ENCODE data around the gene AP2A2. TPM values are rescaled to one million over a fixed set of nuclear protein-coding genes. Genes with fewer than 3 reads are reported as not detected.

Gene AP2A2
- total RNA-seq, 2 donors from 2014 or later: 61.6 to 68.8 TPM

DNA sequence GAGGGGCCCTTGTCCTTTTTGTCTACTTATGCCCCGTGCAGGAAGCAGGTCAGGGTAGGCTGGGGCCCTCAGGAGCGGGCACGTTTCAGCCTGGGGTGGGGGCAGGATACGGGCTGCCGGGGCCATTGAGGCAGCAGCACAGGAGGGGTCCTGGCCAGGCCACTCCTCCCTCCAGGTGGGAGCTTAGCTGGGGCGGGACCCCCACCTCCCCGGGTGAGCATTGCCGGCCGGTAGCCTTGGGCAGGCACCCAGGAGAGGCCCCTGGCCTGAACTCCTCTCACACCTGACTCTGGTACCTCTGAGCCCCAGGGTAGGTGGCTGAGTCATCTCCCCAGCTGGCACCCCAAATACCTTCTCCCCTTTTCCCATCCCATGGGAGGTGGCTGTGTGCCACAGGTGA, 115.8 kb downstream of the AP2A2 start:
- DNase-seq (no peak), ATAC-seq (no peak)
- intact Hi-C loops (cut with DNase I, micrococcal nuclease): loop anchor here in 1 of 2 donors (10.0 kb wide), 1 partner anchor 187 kb away; no protein-coding TSS in a partner anchor

DNA sequence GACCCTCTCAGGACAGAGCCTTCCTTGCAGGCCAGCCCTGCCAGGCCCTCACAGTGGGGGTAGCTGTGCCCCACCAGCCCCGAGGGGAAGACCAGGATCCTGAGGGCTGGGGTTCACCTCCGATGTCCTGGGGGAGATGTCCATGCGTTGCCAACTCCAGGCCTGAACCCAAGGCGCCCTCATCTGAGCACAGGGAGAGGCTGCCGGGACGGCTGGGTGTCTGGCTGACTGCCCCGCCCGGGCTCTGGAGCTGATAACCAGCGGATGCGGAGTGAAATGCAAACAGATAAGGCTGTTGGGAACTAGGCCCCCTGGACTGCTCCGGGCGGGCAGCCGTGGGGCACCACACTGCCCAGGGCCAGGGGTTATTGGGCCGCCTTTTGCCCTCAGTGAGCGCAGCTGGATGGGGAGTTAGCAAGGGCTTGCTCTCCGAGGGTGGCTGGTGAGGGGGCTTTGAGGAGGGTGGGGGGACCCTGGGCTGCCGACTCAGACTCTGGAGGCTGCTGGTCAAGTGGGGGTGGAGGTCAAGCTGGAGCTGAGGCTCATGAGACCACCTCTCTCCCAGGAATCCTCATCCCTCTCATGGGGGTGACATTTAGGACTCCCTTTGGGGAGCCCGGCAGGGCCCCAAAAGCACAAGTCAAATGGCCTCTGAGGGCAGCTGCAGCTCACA, 116.4 kb downstream of the AP2A2 start:
- ATAC-seq: peak; percentile 78
- intact Hi-C loops (cut with DNase I, micrococcal nuclease): loop anchor here in 1 of 2 donors (10.0 kb wide), 1 partner anchor 187 kb away; no protein-coding TSS in a partner anchor
- peak in 1 of 2 donors; percentile 68 for DNase-seq

DNA sequence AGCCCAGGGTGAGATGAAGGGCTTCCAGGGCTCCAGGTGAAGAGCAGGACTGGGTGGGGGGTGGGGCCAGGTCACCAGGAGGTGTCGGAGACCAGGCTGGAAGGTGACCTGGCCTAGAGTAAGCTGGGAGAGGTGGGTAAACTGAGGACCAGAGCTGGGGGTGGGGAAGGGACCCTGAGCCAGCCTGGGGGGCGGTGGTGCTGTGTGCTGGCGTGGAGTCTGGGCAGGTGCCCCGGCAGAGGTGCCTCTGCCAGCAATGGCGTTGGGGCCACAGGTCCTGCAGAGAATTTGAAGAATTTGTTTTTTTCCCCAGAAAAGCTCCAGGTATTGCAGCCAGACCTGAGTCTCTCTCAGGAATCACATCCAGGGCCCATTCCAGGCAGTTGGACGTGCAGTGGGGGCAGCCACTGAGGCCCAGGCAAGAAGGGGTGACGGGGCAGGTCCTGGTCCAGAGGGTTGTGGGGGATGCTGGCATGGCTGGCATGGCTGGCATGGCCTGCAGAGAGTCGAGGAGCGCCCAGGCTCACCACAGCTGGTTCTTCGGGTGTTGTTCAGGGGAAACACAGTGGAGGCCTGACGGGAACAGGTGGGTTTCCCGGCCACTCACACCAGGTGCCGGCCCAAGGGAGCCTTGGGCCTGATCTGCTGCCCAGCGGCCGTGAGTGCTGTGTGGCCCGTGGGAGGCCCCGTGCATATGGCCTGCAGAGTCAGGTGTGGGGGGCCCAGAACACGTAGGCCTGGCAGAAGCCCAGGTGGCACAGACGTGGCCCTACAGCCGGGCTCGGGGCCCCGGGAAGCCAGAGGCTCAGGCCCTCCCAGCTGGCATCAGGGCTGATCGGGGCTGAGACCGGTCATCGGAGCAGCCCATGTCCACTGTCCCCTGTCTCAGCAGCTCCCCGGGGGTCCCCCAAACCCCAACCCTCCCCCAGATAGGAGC, 117.2 kb downstream of the AP2A2 start:
- ATAC-seq (no peak), DNase-seq (no peak)
- intact Hi-C loops (cut with DNase I, micrococcal nuclease): loop anchor here in 1 of 2 donors (10.0 kb wide), 1 partner anchor 188 kb away; no protein-coding TSS in a partner anchor

DNA sequence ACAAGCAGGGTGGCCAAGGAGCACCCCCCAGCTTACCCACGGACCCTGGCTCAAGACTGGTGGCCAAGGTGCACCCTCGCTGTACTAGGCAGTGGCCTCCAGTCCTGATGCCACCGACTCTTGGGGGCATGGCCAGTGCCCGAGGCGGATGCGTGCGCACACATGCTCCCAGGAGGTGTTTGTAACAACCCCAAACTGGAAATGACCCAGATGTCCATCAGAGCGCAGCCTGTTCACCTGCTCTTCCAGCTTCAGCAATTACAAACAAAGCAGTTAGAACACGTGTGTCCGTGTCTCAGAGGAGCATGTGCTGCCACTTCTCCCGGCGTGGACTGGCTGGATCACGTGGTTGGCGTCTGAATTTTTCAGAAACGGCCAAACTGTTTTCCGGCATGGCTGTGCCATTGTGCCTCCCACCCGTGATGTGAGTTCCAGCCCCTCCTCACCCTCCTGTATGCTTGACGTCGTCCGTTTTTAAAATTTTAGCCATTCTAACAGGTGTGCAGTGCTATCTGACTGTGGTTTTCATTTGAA, 118.0 kb downstream of the AP2A2 start:
- no peak for ATAC-seq
- intact Hi-C loops (cut with DNase I, micrococcal nuclease): loop anchor here in 1 of 2 donors (10.0 kb wide), 1 partner anchor 189 kb away; no protein-coding TSS in a partner anchor
- no peak for DNase-seq

DNA sequence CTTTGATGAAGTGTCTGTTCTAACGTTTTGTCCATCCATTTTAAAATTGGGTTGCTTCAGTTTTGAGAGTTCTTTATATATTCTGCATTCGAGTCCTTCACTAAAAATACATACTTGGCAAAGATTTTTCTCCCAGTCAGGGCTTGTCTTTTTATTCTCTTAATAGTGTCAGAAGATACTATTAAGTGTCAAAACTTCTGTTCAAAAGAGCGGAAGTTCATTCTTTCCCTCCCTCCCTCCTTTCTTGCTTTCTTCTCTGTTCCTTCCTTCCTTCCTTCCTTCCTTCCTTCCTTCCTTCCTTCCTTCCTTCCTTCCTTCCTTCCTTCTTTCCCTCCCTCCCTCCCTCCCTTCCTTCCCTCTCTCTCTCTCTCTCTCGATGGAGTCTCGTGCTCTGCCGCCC, 118.5 kb downstream of the AP2A2 start:
- DNase-seq (no peak), ATAC-seq (no peak)
- intact Hi-C loops (cut with DNase I, micrococcal nuclease): loop anchor here in 1 of 2 donors (10.0 kb wide), 1 partner anchor 189 kb away; no protein-coding TSS in a partner anchor

DNA sequence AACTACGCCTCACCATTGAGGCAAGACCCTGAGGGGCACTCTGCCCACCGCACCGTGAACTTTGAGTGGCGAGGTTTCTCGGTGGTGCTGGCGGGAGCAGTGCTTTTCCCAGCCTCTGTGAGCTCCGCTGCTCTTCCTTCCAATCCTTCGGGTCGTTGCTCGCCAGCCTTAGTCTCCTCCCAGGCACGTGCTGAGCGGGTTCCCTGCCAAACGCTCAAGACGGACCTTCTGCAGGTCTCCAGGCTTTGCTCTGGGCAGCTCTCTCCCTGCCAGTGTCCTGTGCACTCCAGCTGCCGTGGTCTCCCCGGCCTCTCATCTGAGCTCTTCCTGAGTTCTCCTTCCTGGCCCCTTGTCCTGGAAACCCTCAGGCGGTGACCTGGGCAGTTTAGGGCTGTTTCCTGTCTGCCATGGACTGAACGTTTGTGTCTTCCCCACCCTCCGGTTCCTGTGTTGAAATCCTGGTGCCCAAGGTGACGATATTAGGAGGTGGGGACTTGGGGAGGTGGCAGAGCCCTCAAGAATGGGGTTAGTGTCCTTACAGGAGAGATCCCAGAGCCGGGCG, 122.0 kb downstream of the AP2A2 start:
- ATAC-seq (no peak), DNase-seq (no peak)
- intact Hi-C loops (cut with DNase I, micrococcal nuclease): loop anchor here in 1 of 2 donors (10.0 kb wide), 1 partner anchor 193 kb away; no protein-coding TSS in a partner anchor

DNA sequence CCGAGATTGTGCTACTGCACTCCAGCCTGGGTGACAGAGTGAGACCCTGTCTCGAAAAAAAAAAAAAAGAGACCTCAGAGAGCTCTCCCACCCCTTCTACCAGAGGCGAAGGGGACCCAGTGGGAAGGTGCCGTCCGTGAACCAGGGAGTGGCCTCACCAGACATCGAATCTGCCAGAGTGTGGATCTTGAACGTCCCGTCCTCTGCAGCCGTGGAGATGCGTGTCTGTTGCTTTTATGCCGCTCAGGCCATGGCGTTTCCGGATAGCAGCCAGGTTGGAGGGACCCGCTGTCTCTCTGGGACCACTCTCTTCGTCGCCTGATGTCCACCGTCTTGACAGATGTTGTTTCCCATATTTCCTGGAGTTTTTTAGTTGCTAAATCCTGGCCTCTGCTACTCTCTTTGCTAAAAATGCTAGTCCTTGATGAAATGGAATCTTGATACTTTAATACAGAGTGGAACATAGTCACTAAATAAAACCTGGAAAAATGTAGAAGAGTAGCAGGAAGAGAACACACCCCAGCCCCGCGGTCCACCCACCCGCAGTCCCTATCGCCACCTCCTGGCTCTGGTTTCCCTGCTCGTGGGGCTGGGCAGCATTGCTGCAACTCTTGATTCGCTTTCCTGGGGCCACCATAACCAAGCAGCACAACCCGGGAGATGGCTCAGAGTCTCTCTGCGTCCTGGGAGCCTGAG, 122.9 kb downstream of the AP2A2 start:
- intact Hi-C loops (cut with DNase I, micrococcal nuclease): loop anchor here in 1 of 2 donors (10.0 kb wide), 1 partner anchor 194 kb away; no protein-coding TSS in a partner anchor
- ATAC-seq: no peak
- DNase-seq: no peak

DNA sequence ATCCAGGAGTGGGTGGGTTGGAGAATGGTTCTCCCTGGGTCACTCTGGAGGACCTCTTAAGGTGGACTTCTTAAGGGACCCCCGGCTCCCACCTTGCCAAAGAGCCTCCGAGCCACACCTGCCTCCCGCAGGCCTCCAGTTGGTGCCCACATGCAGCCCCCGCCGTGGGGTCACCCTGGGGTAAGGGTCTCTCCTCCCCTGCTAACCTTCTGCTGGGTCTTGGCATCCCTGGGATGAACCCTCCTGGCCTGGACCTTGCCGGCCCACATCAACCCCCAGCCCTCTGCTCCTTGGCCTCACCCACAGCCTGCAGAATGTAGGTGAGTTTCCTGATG, 123.4 kb downstream of the AP2A2 start:
- no peak for DNase-seq
- ATAC-seq: no peak
- intact Hi-C loops (cut with DNase I, micrococcal nuclease): loop anchor here in 1 of 2 donors (10.0 kb wide), 1 partner anchor 194 kb away; no protein-coding TSS in a partner anchor

DNA sequence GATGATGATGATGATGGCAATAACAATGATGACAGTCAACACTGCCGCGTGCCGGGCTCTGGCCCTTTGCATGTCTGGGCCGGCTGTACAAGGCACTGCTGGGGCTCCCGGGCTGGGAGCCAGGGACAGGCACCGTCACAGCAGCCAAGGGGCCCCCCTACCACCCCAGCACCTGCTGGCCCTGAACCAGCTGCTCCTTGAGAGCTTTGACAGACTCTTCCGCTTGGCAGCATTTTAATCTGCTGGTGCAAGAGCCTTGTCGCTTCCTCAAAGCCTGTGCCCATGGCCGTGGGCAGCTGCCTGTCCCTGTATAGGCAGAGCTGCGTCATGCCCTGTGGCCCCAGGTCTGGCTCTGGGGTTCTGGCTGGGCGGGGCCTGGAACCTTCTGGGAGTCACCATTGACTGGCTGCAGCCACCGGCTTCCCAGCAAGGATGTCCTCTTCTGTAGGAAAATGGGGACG, 123.8 kb downstream of the AP2A2 start:
- DNase-seq: no peak
- intact Hi-C loops (cut with DNase I, micrococcal nuclease): loop anchor here in 1 of 2 donors (10.0 kb wide), 1 partner anchor 195 kb away; no protein-coding TSS in a partner anchor

DNA sequence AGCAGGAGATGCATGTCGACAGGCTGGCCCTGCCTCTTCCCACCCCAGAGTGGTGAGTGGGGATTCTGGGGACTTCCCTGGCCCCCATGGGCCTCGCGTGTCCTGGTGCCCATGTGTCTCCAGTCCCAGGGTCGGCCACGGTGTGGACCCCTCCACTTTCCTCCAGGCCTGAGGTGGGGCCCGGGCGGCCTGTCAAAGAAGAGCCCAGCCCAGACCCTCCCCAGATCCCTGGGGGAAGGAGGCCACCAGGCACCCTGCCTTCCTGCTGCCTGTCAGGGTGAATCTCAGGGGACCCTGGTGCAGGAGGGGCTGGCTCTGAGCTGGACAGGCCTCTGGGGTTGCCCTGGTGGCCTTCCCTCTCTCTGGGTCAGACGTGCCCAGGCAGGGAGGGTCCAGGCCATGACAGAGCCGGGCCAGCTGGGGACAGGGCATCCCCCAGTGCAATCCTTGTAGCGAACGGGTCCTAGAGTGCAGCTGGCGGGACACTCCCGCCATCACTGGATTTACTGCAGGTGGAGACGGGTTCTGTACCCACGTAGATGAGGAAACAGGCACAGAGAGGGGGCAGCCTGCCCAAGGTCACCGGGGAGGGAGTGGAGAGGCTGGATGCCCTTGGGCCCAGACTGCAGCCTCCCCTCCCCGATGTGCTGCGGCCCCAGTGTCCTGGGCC, 124.4 kb downstream of the AP2A2 start:
- intact Hi-C loops (cut with DNase I, micrococcal nuclease): loop anchor here in 1 of 2 donors (10.0 kb wide), 1 partner anchor 195 kb away; no protein-coding TSS in a partner anchor
- DNase-seq (no peak), ATAC-seq (no peak)

More for the DNA sequence above, 123.8 kb downstream of the AP2A2 start:
- ATAC-seq: no peak

DNA sequence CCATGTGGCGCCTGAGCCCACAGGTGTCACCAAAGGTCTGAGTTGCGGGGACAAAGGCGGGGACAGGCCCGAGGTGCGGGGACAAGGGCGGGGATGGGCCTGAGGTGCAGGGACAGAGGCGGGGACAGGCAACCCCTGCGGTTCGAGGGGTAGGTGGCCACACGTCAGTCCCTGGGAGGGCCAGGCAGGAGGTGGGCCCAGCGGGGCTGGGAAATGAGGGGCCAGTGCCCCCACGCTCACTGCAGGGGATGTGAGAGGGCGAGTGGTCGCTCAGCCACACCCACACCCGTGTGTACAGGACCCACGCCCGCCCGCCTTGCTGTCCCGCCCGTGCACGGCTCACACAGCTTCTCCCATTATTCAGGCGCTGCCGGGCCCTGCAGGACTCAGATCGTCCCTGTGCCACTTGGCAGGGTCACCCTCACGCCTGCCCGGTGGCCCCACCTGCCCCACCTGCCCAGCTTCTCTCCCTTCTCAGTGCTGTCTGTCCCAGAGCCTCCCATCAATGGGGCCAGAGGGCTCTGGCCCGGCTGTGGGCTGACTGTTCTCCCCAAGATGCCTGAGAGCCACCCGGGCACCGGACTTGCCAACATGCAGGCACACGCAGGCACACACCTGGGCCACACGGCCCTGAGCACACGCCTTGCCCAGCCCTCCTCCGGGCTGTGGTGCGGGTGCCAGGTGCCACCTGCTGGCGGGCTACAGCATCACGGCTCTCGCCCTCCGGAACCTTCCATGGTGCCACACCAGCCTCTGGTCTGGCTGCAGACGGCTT, 125.1 kb downstream of the AP2A2 start:
- peak; percentile 62 for ATAC-seq
- DNase-seq: peak; percentile 68 to 86
- intact Hi-C loops (cut with DNase I, micrococcal nuclease): no loop called here

DNA sequence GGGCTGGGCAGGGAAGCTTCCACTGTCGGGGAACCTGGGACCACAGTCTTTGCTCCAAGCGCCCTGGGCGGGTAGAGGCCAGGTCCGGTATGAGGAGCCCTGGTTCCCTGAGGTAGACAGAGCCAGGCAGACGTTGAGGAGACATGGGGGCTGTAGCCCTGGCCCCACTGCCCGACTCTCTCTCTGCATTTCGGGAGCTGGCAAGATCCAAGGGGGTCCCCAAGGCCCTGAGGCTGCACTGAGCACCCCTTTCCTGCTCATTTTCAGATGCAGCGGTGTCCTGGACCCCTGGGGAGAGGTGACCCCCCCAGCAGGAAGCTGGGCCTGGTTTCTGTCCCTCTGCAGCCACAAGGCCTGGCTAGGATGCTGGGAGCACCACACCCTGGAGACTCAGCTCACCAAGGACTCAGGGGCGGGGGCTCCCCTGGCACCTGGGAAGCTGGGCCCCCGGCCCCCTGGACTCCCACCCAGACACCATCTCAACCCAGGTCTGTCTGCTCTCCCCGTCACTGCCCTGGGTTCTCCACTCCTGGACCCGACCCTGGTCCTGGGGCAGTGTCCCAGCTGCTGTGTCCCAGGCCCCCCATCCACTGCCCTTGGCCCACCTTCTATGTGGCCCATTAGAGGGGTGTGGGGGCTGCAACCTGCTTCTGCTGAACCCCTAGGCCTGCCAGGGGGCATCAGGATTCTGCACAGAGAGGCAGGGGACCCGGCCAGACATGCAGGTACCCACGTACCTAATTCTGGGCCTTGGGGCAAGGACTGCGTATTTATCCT, 125.9 kb downstream of the AP2A2 start:
- intact Hi-C loops (cut with DNase I, micrococcal nuclease): no loop called here
- DNase-seq: no peak
- ATAC-seq: no peak

DNA sequence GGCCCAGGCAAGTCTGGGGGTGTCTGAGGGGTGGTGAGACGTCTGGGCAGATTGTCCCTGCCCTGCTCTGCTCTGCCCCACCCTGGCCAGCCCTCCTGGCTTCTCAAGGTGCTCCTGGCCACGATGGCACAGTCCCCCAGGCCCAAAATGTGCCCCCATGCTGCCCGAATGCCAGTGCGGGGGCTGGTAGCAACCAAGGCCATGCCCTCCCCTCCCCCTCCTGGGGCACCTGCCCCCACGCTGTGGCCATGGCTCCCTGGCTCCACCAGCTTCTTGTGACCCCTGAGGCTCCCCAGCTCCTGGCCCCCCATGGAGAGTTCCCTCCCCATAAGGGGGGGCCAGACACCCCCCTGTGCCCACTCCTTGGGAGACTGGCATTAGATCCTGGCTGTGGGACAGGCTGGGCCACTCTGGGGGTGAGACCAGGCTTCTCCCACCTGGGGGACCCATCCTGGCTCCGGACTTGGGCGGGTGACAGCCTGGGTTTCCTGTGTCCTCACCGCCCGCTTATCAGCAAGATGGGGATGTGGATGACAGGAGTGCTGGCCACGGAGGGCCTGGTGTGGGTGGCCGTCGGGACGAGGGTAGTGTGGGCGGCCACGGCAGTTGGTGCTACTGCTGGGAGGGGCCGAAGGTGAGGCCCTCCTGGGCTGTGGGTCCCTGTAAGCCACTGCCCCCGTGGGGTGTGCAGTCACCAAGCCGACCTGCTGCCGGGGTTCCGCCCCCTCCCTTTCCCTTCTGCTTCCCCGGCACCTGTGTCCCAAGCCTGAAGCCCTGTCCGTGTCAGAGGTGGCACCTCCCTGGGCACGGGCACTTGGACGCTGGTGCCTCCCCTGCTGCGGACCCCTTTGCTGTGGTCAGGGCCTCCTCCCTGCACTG, 126.7 kb downstream of the AP2A2 start:
- ATAC-seq (no peak), DNase-seq (no peak)
- intact Hi-C loops (cut with DNase I, micrococcal nuclease): no loop called here

DNA sequence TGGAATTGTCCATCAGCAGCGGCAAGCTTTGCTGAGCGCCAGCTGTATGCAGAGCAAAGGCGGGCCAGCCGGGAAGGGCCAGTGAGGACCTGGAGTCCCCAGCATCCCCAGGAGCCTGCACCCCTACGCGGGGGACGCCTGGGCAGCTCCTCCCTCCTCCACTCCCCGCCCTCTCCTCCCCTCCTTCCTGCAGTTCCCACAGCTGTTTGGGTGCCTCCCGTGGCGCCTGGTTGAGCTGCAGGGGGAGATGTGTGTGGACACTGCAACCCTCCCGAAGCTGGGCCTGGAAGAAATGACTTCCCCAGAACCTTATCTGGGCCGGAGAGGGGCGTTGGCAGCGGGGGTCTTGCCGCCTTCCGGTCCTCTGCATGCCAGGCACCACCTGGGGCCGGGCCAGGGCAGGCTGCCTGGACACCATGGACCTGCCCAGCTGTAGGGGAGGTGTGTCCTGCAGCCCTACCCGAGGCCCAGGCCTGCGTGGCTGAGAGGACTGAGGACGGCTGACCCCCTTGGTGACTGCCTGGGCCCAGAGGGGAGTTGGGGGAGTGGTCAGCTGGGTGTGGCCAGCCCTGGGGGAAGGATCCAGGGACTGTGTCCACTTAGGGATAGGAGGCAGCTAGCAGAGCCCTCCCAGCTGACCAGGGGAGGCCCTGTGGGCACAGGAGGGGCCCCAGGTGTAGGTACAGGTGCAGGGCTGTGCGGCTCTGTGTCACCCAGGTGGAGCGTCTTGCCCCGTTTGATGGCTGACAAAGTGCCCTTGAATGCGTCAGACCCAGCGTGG, 127.6 kb downstream of the AP2A2 start:
- peak; percentile 40 for ATAC-seq
- peak in 1 of 2 donors; percentile 61 for DNase-seq
- intact Hi-C loops (cut with DNase I, micrococcal nuclease): no loop called here
